Breast epithelium (tissue), 4 donors: ENCODE measurements around the gene MYCL. TPM values are rescaled to one million over a fixed set of nuclear protein-coding genes. Genes with fewer than 3 reads are reported as not detected.

Experiments used
- DNase-seq, 2 donors: peaks; one replicate each; pipeline ENCODE4 v3.0.0-alpha.2; 2019; ENCODE audit warnings: low spot score in 2 of 2
- H3K27ac ChIP-seq, 2 donors: fragments of 200-600 bp; sonication (generic) in 1 of 2; one replicate each; pipeline ENCODE4 v1.5.1; 2016 to 2019; ENCODE audit warnings: mild to moderate bottlenecking in 1 of 2
- H3K27me3 ChIP-seq, 2 donors: fragments of 200-600 bp; sonication (generic) in 1 of 2; one replicate each; pipeline versions ENCODE4 v1.5.1 to v1.6.0; 2017 to 2019; ENCODE audit warnings: control low read depth in 1 of 2, mild to moderate bottlenecking in 1 of 2
- H3K36me3 ChIP-seq: fragments of 200-600 bp; one replicate; pipeline ENCODE4 v1.5.1; 2019
- H3K4me1 ChIP-seq, 2 donors: fragments of 200-600 bp; sonication (generic); one replicate each; pipeline ENCODE4 v1.5.1; 2016 to 2019; ENCODE audit warnings: control low read depth in 1 of 2
- H3K4me3 ChIP-seq, 3 donors: fragments of 200-600 bp; sonication (generic); 1 replicate in 2 of 3; 2 replicates in 1 of 3; pipeline ENCODE4 v1.5.1; 2016 to 2019; ENCODE audit warnings: mild to moderate bottlenecking in 3 of 3, moderate library complexity in 2 of 3
- H3K9me3 ChIP-seq, 2 donors: fragments of 200-600 bp; sonication (generic) in 1 of 2; one replicate each; pipeline ENCODE4 v1.5.1; 2016 to 2019; ENCODE audit warnings: control low read depth in 1 of 2
- POLR2A ChIP-seq: fragments of 450-650 bp; IDR thresholded peaks from one replicate; pipeline ENCODE4 v1.6.1; 2016; ENCODE audit warnings: antibody characterized with exemption, mild to moderate bottlenecking, moderate library complexity
- POLR2AphosphoS5 ChIP-seq, 3 donors: sonication (generic); formaldehyde crosslinking; IDR thresholded peaks; one replicate each; pipeline ENCODE4 v1.6.1; 2017; ENCODE audit warnings: antibody characterized with exemption in 3 of 3
- intact Hi-C: fragments of 100-400 bp; cut with DNase I; formaldehyde crosslinking; loops from one replicate; pipeline ENCODE4 v1.15.1; 2023; ENCODE audit warnings: low total_unique reads
- total RNA-seq, 3 donors: library from RNA; depleted of rRNA; stranded (reverse); fragments of >200 nt; gene quantifications; one replicate each; pipeline ENCODE4 v1.1.0, GENCODE V29; 2016
- TF ChIP-seq, protein P1 (sequence below), 3 donors: fragments of 450-650 bp; IDR thresholded peaks; one replicate each; pipeline ENCODE4 v1.5.1; 2016 to 2017; ENCODE audit warnings: antibody characterized with exemption in 3 of 3, mild to moderate bottlenecking in 3 of 3, moderate library complexity in 3 of 3

MYCL gene
- total RNA-seq, 3 donors from 2014 or later = 0.32 to 5.3 (median 0.98) TPM

DNA sequence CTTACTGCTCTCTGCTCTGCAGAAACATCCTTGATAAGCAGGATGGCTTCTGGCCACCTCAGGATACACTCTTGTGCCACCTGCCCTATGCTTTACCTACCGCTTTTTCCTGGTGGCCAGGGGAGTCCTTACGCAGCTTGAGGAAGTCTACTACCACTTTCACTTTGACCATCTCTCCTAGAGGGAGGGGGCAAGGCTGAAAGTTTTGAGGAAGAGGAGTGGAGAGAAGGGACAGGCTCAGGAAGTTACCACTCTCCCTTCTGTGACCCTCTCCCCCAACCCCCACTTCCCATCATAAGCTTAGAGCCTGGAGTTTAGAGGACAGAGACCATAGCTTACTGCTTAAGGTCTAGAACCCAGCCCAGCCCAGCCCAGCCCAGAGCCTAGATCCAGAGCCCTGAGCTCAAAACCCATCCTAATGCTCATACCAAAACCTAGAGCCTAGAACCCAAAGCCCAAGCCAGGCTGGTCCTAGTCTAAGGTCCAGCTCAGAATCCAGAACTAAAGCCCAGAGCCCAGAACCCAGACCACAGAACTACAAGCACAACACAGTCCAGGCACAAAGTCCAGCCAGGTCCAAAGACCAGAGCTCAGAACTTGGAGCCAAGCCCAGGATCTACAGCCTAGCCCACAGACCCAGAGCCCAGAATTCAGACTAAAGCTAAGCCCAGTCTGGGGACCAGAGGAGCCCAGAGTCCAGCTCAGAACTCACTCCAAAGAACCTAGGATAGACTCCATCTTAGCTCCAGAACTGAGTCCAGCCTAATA, 35.2 kb upstream of the MYCL start:
- intact Hi-C loops = no loop called here
- Histone ChIP-seq H3K4me3 (peak overlapping the region in 1 of 3 donors; percentile 7), H3K4me1 (peaks cover 3 to 4% of the 10 kb centered on the region in 2 donors), H3K36me3 (no peaks in the 10 kb centered on the region), H3K27ac (no peak overlapping the region), H3K9me3 (no peaks in the 10 kb centered on the region), H3K27me3 (no peaks in the 10 kb centered on the region)
- no peak for DNase-seq
- TF ChIP-seq POLR2A (no peak), POLR2AphosphoS5 (IDR thresholded peaks at IDR 0.05) (no peak)
- TF ChIP-seq, protein P1, sequence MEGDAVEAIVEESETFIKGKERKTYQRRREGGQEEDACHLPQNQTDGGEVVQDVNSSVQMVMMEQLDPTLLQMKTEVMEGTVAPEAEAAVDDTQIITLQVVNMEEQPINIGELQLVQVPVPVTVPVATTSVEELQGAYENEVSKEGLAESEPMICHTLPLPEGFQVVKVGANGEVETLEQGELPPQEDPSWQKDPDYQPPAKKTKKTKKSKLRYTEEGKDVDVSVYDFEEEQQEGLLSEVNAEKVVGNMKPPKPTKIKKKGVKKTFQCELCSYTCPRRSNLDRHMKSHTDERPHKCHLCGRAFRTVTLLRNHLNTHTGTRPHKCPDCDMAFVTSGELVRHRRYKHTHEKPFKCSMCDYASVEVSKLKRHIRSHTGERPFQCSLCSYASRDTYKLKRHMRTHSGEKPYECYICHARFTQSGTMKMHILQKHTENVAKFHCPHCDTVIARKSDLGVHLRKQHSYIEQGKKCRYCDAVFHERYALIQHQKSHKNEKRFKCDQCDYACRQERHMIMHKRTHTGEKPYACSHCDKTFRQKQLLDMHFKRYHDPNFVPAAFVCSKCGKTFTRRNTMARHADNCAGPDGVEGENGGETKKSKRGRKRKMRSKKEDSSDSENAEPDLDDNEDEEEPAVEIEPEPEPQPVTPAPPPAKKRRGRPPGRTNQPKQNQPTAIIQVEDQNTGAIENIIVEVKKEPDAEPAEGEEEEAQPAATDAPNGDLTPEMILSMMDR (IDR thresholded peaks at IDR 0.05) = no peak

DNA sequence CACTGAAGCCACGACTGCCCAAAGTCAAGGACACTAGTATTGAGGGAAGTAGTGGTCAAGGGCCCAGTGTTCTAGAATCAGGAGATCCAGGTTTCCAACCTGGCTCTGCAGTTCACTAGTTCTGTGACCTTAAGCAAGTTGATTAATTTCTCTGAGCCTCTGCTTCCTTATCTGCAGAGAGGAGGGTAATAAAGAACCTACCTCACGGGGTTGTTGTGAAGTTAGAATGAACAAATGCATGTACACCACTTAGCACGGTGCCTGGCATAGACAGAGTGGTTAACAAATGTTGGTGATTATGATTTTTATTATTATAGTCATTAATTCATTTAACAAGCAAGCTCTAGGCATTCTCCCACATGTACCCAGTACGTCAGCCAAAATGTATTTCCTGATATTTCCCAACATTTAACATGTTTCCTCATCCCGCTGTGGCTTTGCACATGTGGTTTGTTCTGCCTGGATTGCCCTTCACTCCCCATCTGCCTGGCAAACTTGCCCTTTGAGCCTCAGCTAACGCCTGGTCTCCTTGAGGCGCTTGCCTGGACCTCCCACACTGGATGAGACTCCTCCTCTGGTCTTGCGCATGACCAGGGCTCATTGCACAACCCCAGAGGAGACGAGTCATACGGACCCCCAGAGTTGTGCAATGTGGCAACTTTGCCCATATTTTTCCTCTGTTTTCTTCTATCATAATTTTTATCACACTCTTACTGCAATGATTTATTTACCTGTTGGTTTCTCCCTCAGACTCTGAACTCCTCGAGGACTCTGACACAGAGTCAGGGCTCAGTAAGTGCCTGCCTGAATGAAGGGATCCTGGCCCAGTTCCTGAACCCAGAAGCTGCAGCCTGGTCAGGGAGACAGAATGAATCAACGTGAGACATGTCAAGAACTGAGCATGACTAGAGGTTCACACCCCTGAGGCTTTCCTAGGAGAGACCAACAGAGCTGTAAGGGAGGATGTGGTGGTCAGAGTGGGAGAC, 32.5 kb upstream of the MYCL start:
- peak overlapping the region; percentile 74 to 80 for H3K27ac ChIP-seq
- H3K4me1 ChIP-seq = peaks cover 3 to 4% of the 10 kb centered on the region in 2 donors
- intact Hi-C loops = no loop called here
- DNase-seq = peak in 1 of 2 donors; percentile 95
- no peak overlapping the region for H3K4me3 ChIP-seq
- TF ChIP-seq POLR2AphosphoS5 (IDR thresholded peaks at IDR 0.05) (peak; percentile 86 to 99 (median 95)), POLR2A (no peak)
- TF ChIP-seq, protein P1 (IDR thresholded peaks at IDR 0.05) = peak in 1 of 3 donors; percentile 18
- H3K27me3 ChIP-seq = no peaks in the 10 kb centered on the region
- no peaks in the 10 kb centered on the region for H3K36me3 ChIP-seq
- no peaks in the 10 kb centered on the region for H3K9me3 ChIP-seq

DNA sequence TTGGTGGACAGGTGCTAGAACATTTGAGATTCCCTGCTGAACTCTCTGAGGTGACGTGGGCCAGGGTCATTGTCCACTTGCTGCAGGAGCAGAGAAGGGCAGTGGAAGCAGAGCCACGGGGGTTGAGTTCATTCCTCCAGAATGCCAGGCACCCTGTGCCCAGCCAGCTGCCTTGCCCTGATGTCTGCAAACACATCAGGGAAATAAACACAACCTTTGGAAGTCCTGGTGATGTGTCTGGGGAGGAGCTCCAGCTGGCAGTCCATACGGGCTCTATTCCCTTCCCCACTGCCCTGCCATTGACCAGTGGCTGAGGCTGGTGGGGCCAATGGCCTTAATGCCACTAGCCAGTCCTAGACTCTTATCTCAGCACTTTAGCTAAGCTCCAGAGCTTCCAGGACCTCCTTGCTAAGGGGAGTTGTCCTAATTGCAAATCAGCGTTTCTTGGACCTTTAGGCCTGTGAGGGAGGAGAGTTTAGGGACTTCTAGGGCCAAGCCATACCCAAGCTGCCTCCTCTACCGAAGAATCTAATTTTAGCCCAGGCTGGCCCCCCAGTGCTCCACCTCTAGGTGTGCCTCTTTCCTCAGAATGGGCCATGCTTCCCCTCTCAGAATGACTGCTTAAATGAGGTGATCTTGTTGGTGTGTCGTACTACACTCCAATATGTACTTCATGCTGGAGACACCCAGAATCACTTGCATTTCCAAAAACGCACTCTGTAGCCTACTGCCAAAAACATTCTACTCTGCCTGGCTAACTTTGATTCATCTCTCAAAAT, 27.3 kb upstream of the MYCL start:
- no peak overlapping the region for H3K27ac ChIP-seq
- no peaks in the 10 kb centered on the region for H3K27me3 ChIP-seq
- TF ChIP-seq POLR2AphosphoS5 (IDR thresholded peaks at IDR 0.05) (no peak), POLR2A (no peak)
- TF ChIP-seq, protein P1 (IDR thresholded peaks at IDR 0.05) = no peak
- intact Hi-C loops = loop anchor here (5.0 kb wide), 1 partner anchor 33 kb away; no protein-coding TSS in a partner anchor
- no peak overlapping the region for H3K4me3 ChIP-seq
- no peaks in the 10 kb centered on the region for H3K36me3 ChIP-seq
- no peaks in the 10 kb centered on the region for H3K9me3 ChIP-seq
- H3K4me1 ChIP-seq = peaks cover 0 to 7% of the 10 kb centered on the region in 2 donors
- DNase-seq = no peak

GRCh38 chr1:39927538-39927937, 25.8 kb upstream of the MYCL start:
- H3K27me3 ChIP-seq = no peaks in the 10 kb centered on the region
- intact Hi-C loops = loop anchor here (5.0 kb wide), 1 partner anchor 35 kb away; no protein-coding TSS in a partner anchor
- H3K4me1 ChIP-seq = peaks cover 0 to 3% of the 10 kb centered on the region in 2 donors
- peak in 1 of 2 donors; percentile 94 for DNase-seq
- H3K4me3 ChIP-seq = no peak overlapping the region
- no peaks in the 10 kb centered on the region for H3K9me3 ChIP-seq
- no peaks in the 10 kb centered on the region for H3K36me3 ChIP-seq
- peak in 2 of 3 donors; percentile 37 to 77 for TF ChIP-seq POLR2AphosphoS5 (IDR thresholded peaks at IDR 0.05)
- no peak for TF ChIP-seq POLR2A
- TF ChIP-seq, protein P1 (IDR thresholded peaks at IDR 0.05) = no peak
- H3K27ac ChIP-seq = peak overlapping the region; percentile 75 to 90
